SH-SY5Y (cell line): Measurements from ENCODE around the gene ANKUB1.

Source experiments
- GATA2 ChIP-seq: IDR thresholded peaks from 2 replicates; pipeline ENCODE4 v1.6.1; 2011; ENCODE audit warnings: mild to moderate bottlenecking, low read depth, low read length
- GATA3 ChIP-seq: IDR thresholded peaks from 2 replicates; pipeline ENCODE4 v1.6.1; 2011; ENCODE audit warnings: low read depth, mild to moderate bottlenecking, low read length, moderate library complexity

- TF ChIP-seq GATA3 (no peak), GATA2 (no peak)
These were observed 55.5 kb downstream of the ANKUB1 start for GRCh38 chr3:149736953-149737205.
